OCI-LY7 (cell line): Measurements from ENCODE around the gene FAM107B. TPM values are rescaled to one million over a fixed set of nuclear protein-coding genes. Genes with fewer than 3 reads are reported as not detected.

Experiments used
- BruUV-seq: library from RNA; stranded (reverse); fragments of 400-500 nt; replicated peaks from 2 replicates; lab custom pipeline; 2021; lab: Mats Ljungman, UMichigan
- CTCF ChIA-PET: fragments of 300-600 bp; sonication (Branson Sonifier 250); formaldehyde crosslinking; loops from one replicate; lab custom pipeline; 2022; ENCODE audit warnings: antibody characterized with exemption; ENCODE audit not compliant: unreplicated experiment; lab: Charles Lee
- POLR2A ChIA-PET: fragments of 300-600 bp; sonication (Branson Sonifier 250); formaldehyde crosslinking; loops from one replicate; lab custom pipeline; 2022; ENCODE audit warnings: antibody characterized with exemption; lab: Charles Lee
- DNase-seq: peaks from one replicate; pipeline ENCODE4 v3.0.0-alpha.2; 2015; ENCODE audit warnings: low spot score
- H2AFZ ChIP-seq: fragments of 200-600 bp; sonication (generic), shearing (Covaris generic); 2 replicates; pipeline ENCODE4 v1.6.1; 2014; ENCODE audit warnings: mild to moderate bottlenecking, antibody characterized with exemption, low read length, moderate library complexity
- H3K27ac ChIP-seq: fragments of 200-600 bp; sonication (generic); 2 replicates; pipeline ENCODE4 v1.5.1; 2014; ENCODE audit warnings: mixed run types, low read depth, mild to moderate bottlenecking, moderate library complexity, low read length, inconsistent platforms; ENCODE audit not compliant: poor library complexity, severe bottlenecking
- H3K36me3 ChIP-seq: fragments of 200-600 bp; sonication (generic); 2 replicates; pipeline ENCODE4 v1.6.1; 2014; ENCODE audit warnings: mild to moderate bottlenecking, antibody characterized with exemption, low read length, moderate library complexity, mixed read lengths; ENCODE audit not compliant: insufficient read depth
- H3K4me1 ChIP-seq: fragments of 200-600 bp; sonication (generic); 2 replicates; pipeline ENCODE4 v1.5.1; 2014; ENCODE audit warnings: mild to moderate bottlenecking, low read length; ENCODE audit not compliant: insufficient read depth, poor library complexity, severe bottlenecking
- H3K4me2 ChIP-seq: fragments of 200-600 bp; sonication (generic); 2 replicates; pipeline ENCODE4 v1.6.1; 2014; ENCODE audit warnings: mild to moderate bottlenecking, low read length
- H3K4me3 ChIP-seq: fragments of 200-600 bp; sonication (generic); 2 replicates; pipeline ENCODE4 v1.5.1; 2014; ENCODE audit warnings: mild to moderate bottlenecking, low read depth, low read length; ENCODE audit not compliant: poor library complexity, severe bottlenecking
- H3K79me2 ChIP-seq: fragments of 200-600 bp; sonication (generic); 2 replicates; pipeline ENCODE4 v1.6.1; 2016; ENCODE audit warnings: low read depth, mild to moderate bottlenecking, low read length, moderate library complexity, mixed read lengths; ENCODE audit not compliant: insufficient read depth
- H3K9me2 ChIP-seq: fragments of 200-600 bp; sonication (generic); 2 replicates; pipeline ENCODE4 v1.6.1; 2016; ENCODE audit warnings: mild to moderate bottlenecking, low read length, mixed read lengths; ENCODE audit not compliant: insufficient read depth
- H3K9me3 ChIP-seq: fragments of 200-600 bp; sonication (generic); 2 replicates; pipeline ENCODE4 v1.6.1; 2014; ENCODE audit warnings: mild to moderate bottlenecking, mixed run types, low read length, mixed read lengths
- H4K20me1 ChIP-seq: fragments of 200-600 bp; sonication (generic); 2 replicates; pipeline ENCODE4 v1.6.1; 2014; ENCODE audit warnings: mild to moderate bottlenecking, antibody characterized with exemption, low read length, moderate library complexity, mixed read lengths; ENCODE audit not compliant: insufficient read depth
- CTCF ChIP-seq: fragments of 200-600 bp; sonication (generic); conservative IDR thresholded peaks from 2 replicates; pipeline ENCODE4 v1.5.1; 2014; ENCODE audit warnings: mild to moderate bottlenecking, antibody characterized with exemption, low read length, moderate library complexity, mixed read lengths
- EZH2phosphoT487 ChIP-seq: fragments of 200-600 bp; sonication (generic); IDR thresholded peaks from 2 replicates; pipeline ENCODE4 v1.6.1; 2018; ENCODE audit warnings: low read depth, borderline replicate concordance, mild to moderate bottlenecking, mixed run types, antibody characterized with exemption, low read length, moderate library complexity, mixed read lengths
- intact Hi-C: fragments of 100-400 bp; cut with micrococcal nuclease; formaldehyde crosslinking; loops from one replicate; pipeline ENCODE4 v1.10.0; 2022; ENCODE audit not compliant: unreplicated experiment
- total RNA-seq, 2 experiments: library from RNA; depleted of rRNA in 1 of 2; stranded (reverse); fragments of >200 nt in 1 of 2; shearing (Covaris generic) in 1 of 2; gene quantifications; 2 replicates each; pipeline ENCODE4 v1.2.3, GENCODE V29; 2014 to 2022

Gene FAM107B
- total RNA-seq, 2 experiments from 2014 or later, result 114 to 398 TPM

GRCh38 chr10:14486777-14487487 lies 287.8 kb downstream of the FAM107B start:
- Histone ChIP-seq H3K36me3 (no peaks in the 10 kb centered on the region), H3K79me2 (no peaks in the 10 kb centered on the region), H2AFZ (no peak overlapping the region), H3K9me2 (no peaks in the 10 kb centered on the region), H3K4me2 (no peak overlapping the region), H3K4me1 (no peaks in the 10 kb centered on the region), H4K20me1 (no peaks in the 10 kb centered on the region), H3K4me3 (no peak overlapping the region), H3K9me3 (no peaks in the 10 kb centered on the region), H3K27ac (no peak overlapping the region)
- ChIA-PET CTCF (no interaction called here), POLR2A (interaction anchor here (0.6 to 1.6 kb wide), 3 partner anchors 10 to 1105 kb away, joined by 3 to 11 read pairs (median 4); no protein-coding TSS in a partner anchor)
- BruUV-seq, result no TSS peak
- TF ChIP-seq CTCF (no peak), EZH2phosphoT487 (no peak)
- DNase-seq, result no peak
- intact Hi-C loops, result no loop called here

GRCh38 chr10:14485986-14486385 lies 288.7 kb downstream of the FAM107B start:
- CTCF ChIA-PET, result no interaction called here
- DNase-seq, result no peak
- no peaks in the 10 kb centered on the region for H3K4me1 ChIP-seq

More at GRCh38 chr10:14485986-14486385, 288.7 kb downstream of the FAM107B start:
- Histone ChIP-seq H3K27ac (no peak overlapping the region), H2AFZ (no peak overlapping the region), H3K4me3 (no peak overlapping the region), H3K9me3 (no peaks in the 10 kb centered on the region), H3K9me2 (no peaks in the 10 kb centered on the region), H3K79me2 (no peaks in the 10 kb centered on the region), H3K36me3 (no peaks in the 10 kb centered on the region), H3K4me2 (no peak overlapping the region), H4K20me1 (no peaks in the 10 kb centered on the region)
- intact Hi-C loops, result no loop called here
- TF ChIP-seq CTCF, result no peak
- TF ChIP-seq EZH2phosphoT487, result no peak
- POLR2A ChIA-PET, result no interaction called here
- BruUV-seq, result no TSS peak
